GM13977 (cell line): ENCODE data around the gene PTP4A1.

Experiments used
- DNase-seq: peaks from one replicate; pipeline ENCODE4 v3.0.0; 2012; ENCODE audit warnings: low spot score
- CTCF ChIP-seq: IDR thresholded peaks from 2 replicates; pipeline ENCODE4 v1.5.1; 2012; ENCODE audit warnings: mild to moderate bottlenecking, control low read depth; ENCODE audit not compliant: insufficient read depth; ENCODE audit errors: extremely low read depth, missing control alignments
- in situ Hi-C: fragments of 300-500 bp; cut with MboI; formaldehyde crosslinking; loops from one replicate; pipeline ENCODE4 v1.12.0; 2022; ENCODE audit warnings: low sequenced_read_pairs, low pct_unique_long_range_greater_than_20kb, mixed read lengths, inconsistent platforms; ENCODE audit not compliant: unreplicated experiment

PTP4A1 gene

GRCh38 chr6:63529498-63529897 lies 42.8 kb upstream of the PTP4A1 start:
- no peak for TF ChIP-seq CTCF

GRCh38 chr6:63530182-63530581 lies 42.1 kb upstream of the PTP4A1 start:
- DNase-seq = no peak
- in situ Hi-C loops = no loop called here
- TF ChIP-seq CTCF = no peak

More at GRCh38 chr6:63529498-63529897, 42.8 kb upstream of the PTP4A1 start:
- DNase-seq = no peak
- in situ Hi-C loops = no loop called here

- no peak for DNase-seq
- TF ChIP-seq CTCF = no peak
- in situ Hi-C loops = no loop called here
Measured at GRCh38 chr6:63530991-63531390, 41.3 kb upstream of the PTP4A1 start.

- DNase-seq = no peak
- in situ Hi-C loops = no loop called here
- TF ChIP-seq CTCF = no peak
Measured at GRCh38 chr6:63533026-63533425, 39.3 kb upstream of the PTP4A1 start.

GRCh38 chr6:63533952-63534351 lies 38.3 kb upstream of the PTP4A1 start:
- DNase-seq = no peak
- in situ Hi-C loops = no loop called here
- TF ChIP-seq CTCF = no peak

- no peak for DNase-seq
Measured at GRCh38 chr6:63537201-63537958, 34.9 kb upstream of the PTP4A1 start.

More at GRCh38 chr6:63537201-63537958, 34.9 kb upstream of the PTP4A1 start:
- no peak for TF ChIP-seq CTCF
- in situ Hi-C loops = no loop called here
